Measurements from ENCODE around the gene OR6S1.

GRCh38 chr14:20652996-20653975 is 11.8 kb upstream of the OR6S1 start:
- TF ChIP-seq EZH2 (IDR thresholded peaks at IDR 0.05; ENCODE audit: borderline replicate concordance, insufficient read depth, low read length, poor library complexity, severe bottlenecking) (no peak), TAF1 (IDR thresholded peaks at IDR 0.05; ENCODE audit: low read depth) (no peak), RAD21 (conservative IDR thresholded peaks at IDR 0.05) (no peak)

Data from neural cell (in vitro differentiated cells).